NCI-H1694 treated with DMSO at 0.1 percent for 48 hours (cell line): Measurements from ENCODE around the gene ACVR1.

ENCODE experiments used
- DNase-seq: peaks from one replicate; lab custom pipeline; 2025; lab: John Stamatoyannopoulos, UW

The ACVR1 gene

DNA sequence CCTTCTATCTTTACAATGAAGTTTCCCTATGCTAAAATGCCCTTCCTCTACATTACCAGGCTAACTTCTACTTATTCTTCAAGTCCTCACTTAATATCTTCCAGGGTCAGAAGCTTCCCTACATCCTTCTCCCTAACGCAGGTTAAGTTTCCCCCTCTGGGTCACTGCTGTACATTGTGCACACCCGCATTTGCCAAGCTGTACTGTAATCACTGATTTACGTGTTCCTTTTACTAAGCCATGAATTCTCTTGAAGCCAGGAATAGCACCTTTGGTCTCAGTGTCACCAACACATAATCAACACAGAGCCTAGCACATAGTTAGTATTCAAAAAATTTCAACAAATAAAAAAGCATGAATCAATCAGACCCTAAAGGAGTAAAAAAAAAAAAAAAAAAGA, 22.3 kb downstream of the ACVR1 start:
- DNase-seq, result no peak

DNA sequence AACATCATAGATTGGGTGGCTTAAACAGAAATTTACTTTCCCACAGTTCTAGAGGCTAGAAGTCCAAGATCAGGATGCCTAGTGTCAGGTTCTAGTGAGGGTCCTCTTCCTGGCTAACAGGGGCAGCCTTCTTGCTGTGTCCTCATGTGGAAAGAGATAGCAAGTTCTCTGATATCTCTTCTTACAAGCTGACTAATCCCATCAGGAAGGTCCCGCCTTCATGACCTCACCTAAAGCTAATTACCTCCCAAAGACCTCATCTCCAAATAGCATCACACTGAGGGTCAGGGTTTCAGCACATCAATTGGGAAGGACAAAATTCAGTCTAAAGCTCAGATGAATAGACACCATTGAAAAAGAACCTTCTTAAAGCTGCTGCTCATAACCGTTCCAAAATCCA, 22.9 kb downstream of the ACVR1 start:
- DNase-seq, result no peak

DNA sequence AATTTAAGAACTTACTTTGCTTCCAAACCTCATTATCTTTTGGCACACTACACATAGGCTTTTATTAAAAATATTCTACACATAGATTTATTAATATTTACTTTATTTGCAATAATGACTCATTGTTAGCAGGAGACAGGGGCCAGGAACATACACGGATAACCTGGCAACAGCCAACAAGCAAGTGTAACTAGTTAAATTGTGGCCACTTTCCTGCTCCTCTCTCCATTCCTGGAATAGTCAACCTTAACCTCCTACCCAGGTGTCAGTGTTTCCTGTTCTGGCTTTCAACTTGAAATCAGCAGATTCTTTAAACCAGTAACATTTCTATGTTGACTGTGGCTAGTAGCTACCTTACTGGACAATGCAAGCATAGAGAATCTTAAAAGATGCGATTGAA, 26.5 kb downstream of the ACVR1 start:
- no peak for DNase-seq

DNA sequence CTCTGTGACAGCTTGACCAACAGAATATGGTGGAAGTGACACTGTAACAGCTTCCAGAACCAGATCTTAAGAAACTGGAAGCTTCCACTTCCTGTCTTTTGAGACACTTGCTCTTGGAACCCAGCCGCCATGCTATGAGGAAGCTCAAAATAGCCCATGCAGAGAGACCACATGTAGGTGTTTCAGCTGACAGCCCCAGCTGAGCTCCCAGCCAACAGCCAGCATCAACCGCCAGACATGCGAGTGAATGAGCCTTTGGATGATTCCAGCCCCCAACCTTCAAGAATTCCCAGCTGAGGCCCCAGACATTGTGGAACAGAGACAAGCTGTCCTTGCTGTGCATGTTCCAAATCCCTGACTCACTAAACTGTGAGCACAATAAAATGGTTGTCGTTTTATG, 27.9 kb downstream of the ACVR1 start:
- DNase-seq, result no peak

DNA sequence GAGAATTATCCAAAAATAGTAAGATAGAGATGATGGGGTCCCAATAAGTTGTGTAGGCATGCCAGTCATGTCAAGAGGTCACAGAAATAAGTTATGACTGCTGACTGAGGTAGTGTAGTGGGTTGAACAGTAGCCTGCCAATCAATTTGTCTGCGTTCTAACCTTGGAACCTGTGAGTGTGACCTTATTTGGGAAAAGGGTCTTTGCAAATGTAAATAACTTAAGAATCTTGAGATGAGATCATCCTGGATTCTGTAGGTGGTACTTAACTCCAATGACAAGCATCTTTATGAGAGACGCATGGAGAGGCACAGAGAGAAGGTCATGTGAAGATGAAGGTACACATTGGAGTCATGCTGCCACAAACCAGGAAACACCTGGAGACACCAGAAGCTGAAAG, 31.0 kb downstream of the ACVR1 start:
- no peak for DNase-seq

DNA sequence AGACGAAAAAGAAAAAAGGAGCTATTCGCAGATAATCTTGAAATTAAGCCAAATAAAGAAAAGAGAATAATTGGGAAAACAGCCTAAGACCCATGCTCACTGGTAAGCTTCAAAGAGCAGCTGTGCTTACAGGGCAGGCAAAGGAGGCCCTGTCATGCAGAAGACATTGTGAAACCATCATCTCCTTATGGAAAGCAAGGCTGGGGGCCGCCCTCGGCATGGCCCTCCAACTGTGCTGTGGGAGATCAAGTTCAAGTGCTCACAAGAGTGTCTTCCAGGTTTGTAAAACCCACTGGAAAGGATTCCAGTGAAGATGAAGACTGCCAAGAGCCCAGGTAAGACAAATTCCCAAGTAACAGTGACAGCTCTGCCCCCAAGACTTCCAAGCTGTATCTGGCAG, 32.2 kb downstream of the ACVR1 start:
- no peak for DNase-seq

DNA sequence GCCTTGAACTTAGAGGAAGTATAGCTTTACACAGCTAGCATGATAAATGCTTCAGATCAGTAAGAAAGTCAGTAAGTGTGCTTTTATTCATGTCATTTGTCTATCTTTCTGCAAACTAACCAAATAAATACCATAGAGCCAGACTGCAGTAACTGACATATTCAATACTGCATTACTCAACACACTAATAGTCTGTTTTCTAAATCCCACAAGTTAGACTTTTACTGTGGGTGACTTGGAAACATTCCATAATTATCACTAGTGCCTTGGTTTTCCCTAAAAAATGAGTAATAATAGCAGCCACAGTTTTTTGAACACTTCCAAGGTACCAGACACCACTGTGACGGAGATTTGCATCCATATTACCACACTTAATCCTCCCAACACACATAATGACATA, 33.0 kb downstream of the ACVR1 start:
- no peak for DNase-seq

DNA sequence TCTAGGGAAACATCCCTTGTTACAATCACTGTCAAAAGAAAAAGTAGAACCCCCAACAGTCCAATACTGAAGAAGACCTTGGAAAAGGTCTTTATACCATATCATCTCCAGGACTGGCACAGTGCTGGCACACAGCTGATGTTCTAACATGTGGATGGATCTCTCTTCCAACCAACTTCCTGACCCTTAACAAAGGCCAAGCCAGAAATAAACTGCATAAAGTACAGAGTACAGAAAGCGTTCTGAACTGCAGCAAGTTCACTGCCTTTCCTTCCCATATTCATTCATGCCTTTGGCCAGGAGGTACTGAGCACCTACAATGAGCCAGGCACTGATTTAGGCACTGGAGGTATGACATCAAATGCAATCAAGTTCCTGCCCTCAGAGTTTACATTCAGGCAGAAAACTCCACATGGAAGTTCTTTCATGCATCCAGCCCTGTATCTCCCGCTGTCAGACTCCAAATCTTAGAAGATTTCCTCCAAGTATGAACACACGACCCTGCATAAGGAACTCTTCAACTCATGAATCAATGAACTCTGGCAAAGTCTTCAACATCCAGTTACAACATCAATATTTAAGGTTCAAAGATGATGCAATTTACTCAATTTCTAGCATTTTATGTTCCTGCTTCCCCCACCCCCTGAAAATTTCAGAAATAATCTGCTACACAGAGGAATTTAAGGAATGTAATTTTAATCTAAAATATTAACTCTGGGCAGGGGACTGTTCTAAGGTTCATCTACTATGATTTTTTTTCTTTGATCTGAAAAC, 33.8 kb downstream of the ACVR1 start:
- DNase-seq, result no peak

DNA sequence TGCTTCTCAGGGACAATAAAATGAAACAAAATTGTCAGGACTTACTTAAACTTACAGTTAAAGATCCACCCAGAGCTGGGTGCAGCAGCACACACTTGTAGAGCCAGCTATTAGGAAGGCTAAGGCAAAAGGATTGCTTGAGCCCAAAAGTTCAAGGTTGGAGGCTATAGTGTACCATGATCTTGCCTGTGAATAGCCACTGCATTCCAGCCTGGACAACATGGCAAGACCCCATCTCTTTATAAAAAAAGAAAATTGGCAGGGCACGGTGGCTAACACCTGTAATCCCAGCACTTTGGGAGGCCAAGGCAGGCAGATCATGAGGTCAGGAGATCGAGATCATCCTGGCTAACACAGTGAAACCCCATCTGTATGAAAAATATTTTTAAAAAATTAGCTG, 34.6 kb downstream of the ACVR1 start:
- no peak for DNase-seq

DNA sequence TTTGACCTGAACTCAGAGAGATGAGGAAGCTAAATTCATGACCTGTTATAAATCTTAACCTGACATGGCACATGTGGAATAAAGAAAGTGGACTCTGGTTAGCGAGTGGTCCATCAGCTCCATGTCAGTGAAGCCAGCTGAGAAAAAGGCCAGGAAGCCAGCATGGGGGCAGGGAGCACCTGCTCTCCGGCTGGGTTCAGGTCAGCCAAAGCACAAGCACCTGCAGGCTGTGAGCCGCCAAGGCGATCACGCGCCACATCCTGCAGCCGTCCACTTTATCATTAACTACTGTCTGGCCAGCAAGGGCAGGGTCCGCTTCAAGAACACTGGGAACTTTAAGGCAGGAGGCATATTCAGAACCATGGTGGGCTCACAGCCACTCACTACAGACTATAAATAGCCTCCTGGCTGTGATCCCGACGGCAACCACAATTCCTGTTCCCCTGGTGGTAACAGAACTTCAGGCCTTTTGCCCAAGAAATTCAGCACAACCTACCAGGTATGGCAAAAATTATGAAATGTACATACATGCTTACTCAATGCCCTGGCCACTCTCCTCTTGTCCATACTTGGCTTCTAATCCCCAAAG, 35.5 kb downstream of the ACVR1 start:
- DNase-seq, result peak; percentile 7

DNA sequence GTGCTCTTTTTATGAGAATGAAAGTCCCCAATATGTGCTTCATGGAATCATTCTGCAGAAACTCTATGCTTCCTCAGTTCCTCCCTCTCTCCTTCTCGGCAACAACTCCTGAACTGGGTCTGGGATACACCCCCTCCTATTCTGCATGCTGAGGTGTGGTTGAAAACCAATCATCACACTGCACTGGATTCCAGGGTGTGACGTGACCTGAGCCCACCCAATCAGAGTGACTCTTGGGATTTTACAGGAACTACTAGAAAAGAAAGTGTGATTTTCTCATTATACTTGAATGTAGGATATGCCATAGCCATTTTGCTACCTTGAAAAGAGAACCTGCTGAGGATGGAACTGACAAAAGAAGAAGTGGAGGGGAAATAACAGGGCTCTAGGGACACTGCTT, 36.3 kb downstream of the ACVR1 start:
- DNase-seq, result no peak

DNA sequence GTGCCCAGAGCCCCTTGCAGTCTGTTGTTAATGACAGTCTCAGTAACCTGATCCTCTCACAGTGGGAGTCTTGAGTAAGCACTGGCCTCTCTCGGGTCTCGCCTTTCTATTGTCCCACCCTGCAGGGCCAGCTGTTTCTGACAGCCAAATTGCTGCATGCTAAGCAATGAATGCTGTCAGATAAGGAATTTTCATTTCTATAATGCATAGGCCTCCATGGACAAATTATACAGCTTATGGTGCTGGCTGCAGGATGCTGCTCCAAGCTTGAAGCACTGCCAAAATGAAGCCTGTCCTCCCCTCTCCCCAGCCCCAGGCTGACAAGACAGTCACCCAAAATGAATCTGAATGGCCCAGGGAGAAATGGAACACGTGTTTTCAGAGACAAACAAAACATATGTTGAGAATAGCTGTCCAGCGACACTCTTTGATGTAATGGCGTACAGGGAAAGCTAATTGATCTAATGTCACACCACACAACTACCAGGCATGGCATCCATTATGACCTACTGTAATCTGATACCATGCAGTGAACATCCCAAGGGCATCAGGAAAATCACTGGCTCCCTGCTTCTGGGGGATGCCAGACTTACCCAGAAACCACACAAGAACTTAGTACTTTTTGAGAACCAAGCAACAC, 36.8 kb downstream of the ACVR1 start:
- DNase-seq, result peak; percentile 81

DNA sequence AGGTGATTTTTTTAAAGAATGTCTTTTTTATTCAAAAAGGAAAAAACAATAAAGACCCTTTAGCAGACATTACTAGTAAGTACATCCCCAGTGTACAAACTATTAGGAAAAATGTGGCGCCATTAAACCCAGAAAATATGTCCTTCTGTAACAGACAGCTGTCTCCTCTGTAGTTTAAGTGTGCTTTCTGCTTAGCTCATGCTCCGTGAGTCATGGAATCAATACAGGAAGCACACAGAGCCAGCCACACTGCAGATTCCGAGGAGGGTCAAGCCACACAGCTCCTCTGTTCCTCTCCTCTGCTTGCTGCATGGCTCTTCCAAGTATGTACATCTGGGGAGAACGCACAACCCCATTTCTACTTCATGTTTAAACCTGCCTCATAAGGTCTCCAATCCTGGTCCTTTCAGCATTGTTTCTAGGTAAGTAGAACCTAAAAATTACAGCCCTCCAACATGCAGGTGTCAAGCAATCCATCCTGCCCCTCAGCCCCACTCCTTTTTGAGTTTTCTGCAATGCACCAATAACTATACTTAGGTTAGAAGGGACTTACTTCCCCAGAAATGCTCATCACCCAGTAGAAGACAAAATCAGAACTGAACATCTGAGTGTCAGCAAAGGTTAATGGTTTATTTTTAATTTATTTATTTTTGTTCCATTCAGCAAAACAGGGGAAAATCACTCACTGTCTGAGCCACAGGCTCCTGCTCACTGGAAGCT, 37.5 kb downstream of the ACVR1 start:
- peak; percentile 71 for DNase-seq

DNA sequence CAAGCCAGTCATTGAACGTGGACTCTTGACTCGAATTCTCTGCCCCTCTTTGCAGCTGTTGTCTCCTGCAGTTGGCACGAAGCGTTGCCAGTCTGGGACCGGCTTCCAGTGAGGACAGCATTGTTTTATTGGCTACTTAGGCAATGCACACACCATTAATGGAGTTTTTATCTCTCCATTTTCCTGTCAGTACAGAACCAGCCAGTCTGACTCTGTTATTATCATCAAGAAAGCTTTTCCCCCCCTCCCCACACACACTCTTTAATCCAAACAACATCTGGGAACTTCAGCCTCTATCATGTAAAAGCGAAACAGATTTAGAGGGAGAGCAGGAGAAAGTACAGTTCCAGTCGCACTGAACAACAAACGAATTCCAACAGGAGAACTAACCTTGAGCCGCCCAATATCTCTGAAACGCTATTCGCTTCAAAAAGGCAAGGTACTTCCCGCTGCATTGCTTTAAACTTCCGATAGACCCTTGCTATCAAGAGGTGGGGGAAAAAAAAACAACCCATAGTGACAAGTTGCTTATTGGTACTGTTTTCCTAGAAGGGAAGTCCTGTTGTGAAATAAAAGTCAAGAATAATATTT, 38.2 kb downstream of the ACVR1 start:
- peak; percentile 48 for DNase-seq

DNA sequence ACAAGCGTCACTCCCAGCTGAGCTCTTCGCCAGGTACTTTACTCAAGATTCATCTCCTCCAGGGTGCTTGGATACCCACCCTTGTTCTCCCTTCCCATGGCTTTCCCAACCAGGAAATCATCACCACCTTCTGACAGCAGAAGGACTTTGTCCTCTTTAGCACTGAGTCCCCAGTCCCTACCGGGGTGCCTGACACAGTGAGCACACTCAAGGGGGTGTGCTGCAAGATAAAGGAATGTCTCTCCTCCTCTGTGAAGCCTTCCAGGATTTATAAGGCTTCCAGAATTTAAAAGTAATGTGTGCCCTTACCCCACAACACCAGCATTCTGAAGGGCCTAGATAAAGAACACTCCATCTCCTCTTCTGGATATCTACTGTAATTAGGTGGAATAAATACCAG, 39.6 kb downstream of the ACVR1 start:
- DNase-seq, result no peak

DNA sequence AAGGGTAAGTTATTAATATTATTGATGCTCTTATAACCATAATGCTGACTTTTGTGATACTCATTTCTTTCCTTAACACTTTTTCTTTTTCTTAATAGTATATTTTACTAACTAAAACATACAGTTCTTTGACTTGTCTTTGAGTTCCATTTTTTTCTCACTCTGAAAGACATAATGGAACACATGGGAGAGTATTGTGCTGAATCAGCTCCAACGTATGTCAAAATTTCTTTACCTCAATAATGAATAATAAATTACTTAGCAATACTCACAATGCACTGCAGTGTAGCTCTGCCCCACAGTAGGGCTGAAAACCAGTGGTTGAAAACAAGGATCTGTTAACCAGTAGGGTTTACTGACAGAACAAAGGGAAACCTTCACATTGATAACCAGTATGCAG, 40.7 kb downstream of the ACVR1 start:
- no peak for DNase-seq

DNA sequence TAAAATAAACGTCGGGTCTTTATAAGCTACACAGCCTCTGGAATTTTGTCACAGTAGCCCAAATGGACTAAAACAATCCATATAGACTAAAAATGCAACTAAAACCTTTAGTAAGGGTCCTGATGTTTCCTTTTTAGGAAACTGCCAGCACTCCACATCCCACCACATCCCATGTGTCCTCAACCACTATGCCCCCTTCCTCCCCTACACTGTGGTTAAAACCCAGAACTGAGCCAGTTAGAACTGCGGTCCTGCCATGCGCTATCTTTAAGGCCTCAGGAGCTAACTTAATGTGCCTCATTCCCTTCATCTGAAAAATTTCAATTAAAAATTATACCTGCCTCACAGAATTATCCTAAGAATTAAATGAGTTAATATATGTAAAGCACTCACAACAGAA, 41.1 kb downstream of the ACVR1 start:
- no peak for DNase-seq

DNA sequence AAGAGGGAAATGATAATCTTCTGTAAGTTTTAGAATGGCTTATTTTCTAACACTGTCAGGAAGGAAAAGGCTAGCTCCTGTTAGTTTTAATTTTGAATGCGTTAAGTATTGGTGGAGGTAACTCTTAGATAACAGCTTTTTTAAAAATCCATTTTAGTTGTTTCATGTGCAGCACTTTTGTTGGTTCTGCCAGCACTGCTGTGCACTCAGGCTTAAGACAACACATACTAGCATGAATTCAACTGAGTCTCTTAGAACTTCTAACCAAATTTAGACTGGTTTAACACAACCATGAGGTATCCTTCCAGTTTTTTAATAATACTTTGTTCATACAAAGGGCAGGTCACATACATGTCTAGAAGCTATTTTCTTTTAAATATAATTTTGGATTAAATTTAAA, 42.4 kb downstream of the ACVR1 start:
- DNase-seq, result no peak

DNA sequence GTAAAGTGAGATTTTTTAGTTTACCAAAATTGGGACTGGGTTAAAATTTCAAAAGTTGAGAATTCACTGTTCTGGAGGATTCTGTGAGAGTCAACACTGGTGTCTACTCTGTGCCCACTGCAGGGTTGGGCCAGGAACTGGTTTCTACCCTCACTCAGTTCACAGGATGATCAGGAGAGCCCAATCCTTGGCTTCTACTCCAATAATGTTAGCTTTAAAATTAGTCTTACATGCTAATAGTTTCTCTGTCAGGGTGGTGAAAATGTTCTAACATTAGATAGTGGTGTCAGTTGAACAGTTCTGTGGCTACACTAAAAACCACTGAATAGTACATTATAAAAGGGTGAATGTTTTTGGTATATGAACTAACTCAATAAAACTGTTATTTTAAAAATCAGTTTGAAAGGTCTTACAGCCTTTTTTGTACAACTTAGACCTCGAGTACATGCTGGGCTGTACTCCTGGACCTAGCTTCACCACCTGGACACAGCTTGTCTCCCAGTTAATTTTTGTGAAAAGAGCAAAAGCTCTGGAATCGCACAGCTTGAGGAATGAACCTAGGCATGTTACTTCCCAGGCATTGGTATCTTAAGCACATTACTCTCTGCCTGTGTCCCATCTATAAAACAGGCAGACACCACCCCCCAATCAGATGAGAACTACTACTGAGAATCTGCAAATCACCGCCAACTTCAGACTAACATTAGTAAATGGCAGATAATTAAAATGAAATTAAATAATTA, 44.4 kb downstream of the ACVR1 start:
- DNase-seq, result no peak

DNA sequence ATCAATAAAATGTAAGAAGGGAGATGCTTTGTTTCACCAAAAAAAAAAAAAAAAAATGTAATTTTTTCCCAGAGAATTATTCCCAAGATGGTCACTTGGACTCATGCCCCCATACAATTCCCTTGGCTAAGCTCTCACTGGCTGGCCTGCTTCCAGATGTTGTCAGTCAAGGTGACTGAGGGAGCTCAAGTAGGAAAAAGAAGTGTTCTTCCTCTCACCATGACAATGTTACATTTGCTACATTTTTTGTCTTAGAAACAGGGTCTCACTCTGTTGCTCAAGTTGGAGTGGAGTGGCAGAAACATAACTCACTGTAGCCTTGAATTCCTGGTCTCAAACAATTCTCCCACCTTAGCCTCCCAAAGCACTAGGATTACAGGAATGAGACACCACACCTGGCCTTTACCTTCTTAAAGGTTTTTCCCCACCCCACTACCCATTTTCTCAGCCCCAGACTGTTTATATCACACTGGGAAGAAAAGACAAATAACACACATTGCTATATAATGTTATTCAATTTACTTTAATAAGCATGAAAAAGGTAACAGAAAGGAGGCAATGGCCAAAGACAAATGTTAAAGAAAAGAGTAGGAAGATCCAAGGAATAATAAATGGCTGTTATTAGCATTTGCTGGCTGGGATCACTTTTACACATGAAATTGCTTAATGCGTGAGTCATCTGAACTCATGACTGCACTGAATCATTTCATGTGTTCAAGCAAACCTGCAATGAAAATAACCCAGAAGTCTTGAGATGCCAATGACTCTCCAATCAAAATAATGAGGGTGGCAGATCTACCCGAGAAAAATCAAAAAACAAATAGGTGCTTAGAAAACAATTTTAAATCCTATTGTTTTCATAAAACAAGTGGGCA, 45.2 kb downstream of the ACVR1 start:
- DNase-seq, result no peak

DNA sequence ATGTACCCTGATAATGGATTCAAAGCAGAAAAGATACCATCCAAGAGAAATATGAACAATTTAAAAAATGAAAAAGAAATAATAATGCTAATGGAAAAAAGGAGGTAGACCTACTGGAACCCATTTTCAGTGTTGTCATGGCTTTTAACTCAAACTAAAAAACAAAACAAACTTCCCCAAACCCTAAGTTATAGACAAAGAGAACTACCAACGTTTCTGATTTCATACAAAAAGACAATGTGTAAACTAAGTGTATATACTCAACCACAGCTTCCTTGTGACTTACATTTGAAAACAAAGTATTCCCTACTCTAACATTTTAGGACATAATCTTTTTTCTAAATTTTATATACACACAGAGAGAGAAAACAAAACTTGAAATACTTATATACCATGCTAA, 45.9 kb downstream of the ACVR1 start:
- DNase-seq, result no peak
